ENCODE data around the gene KRT17. TPM values are rescaled to one million over a fixed set of nuclear protein-coding genes. Genes with fewer than 3 reads are reported as not detected.
A peak's percentile ranks its signal among the peaks of the same experiment; 100 is the strongest.

Gene KRT17
- total and polyA plus RNA-seq, 12 donors, result 0.07 TPM; not detected in 11

GRCh38 chr17:41666708-41667279 is 42.4 kb upstream of the KRT17 start:
- Histone ChIP-seq H3K27me3 (no peaks in the 10 kb centered on the region), H3K9me3 (no peaks in the 10 kb centered on the region), H3K36me3 (no peaks in the 10 kb centered on the region), H3K4me3 (peak overlapping the region in 9 of 10 donors; percentile 43 to 68 (median 59)), H3K4me1 (peaks cover 0 to 34% (median 14%) of the 10 kb centered on the region in 9 donors), H3K27ac (peak overlapping the region in 9 of 10 donors; percentile 46 to 89 (median 76))
- intact Hi-C loops (cut with DNase I), result loop anchor here in 4 of 10 donors (2.0 to 10.0 kb wide), 4 partner anchors 810 to 1052 kb away; no protein-coding TSS in a partner anchor
- TF ChIP-seq CTCF (IDR thresholded peaks at IDR 0.05), result peak; percentile 90 to 98 (median 96)
- ATAC-seq (peak; percentile 78 to 92 (median 83)), DNase-seq (peak; percentile 83 to 87)
- 1% methylated on average over 22 to 23 of the region's 23 CpGs for WGBS, 2 donors

GRCh38 chr17:41666237-41666641 is 41.9 kb upstream of the KRT17 start:
- WGBS, 2 donors, result 5 to 7% methylated on average over 11 of the region's 11 CpGs
- Histone ChIP-seq H3K4me1 (peaks cover 0 to 34% (median 14%) of the 10 kb centered on the region in 9 donors), H3K9me3 (no peaks in the 10 kb centered on the region), H3K4me3 (peak overlapping the region in 9 of 10 donors; percentile 43 to 68 (median 59)), H3K27me3 (no peaks in the 10 kb centered on the region), H3K27ac (peak overlapping the region in 9 of 10 donors; percentile 46 to 89 (median 76)), H3K36me3 (no peaks in the 10 kb centered on the region)
- ATAC-seq (peak; percentile 1 to 28 (median 19)), DNase-seq (peak in 1 of 2 donors; percentile 33)
- intact Hi-C loops (cut with DNase I), result loop anchor here in 4 of 10 donors (2.0 to 10.0 kb wide), 4 partner anchors 809 to 1051 kb away; no protein-coding TSS in a partner anchor
- TF ChIP-seq CTCF (IDR thresholded peaks at IDR 0.05), result peak in 6 of 9 donors; percentile 4 to 35 (median 6)

GRCh38 chr17:41665566-41666236 is 41.3 kb upstream of the KRT17 start:
- TF ChIP-seq CTCF (IDR thresholded peaks at IDR 0.05), result peak; percentile 93 to 99 (median 98)
- H3K27me3 ChIP-seq, result no peaks in the 10 kb centered on the region
- peak; percentile 93 to 97 (median 96) for ATAC-seq
- no peaks in the 10 kb centered on the region for H3K9me3 ChIP-seq
- H3K4me1 ChIP-seq, result peaks cover 0 to 34% (median 14%) of the 10 kb centered on the region in 9 donors
- peak overlapping the region in 9 of 10 donors; percentile 46 to 89 (median 76) for H3K27ac ChIP-seq
- peak; percentile 80 to 91 for DNase-seq
- intact Hi-C loops (cut with DNase I), result loop anchor here in 4 of 10 donors (2.0 to 10.0 kb wide), 4 partner anchors 809 to 1051 kb away; no protein-coding TSS in a partner anchor
- WGBS, 2 donors, result 2 to 3% methylated on average over 38 to 39 of the region's 39 CpGs
- H3K36me3 ChIP-seq, result no peaks in the 10 kb centered on the region
- peak overlapping the region; percentile 43 to 68 (median 58) for H3K4me3 ChIP-seq

All from heart right ventricle (tissue), 16 donors.